Measurements from ENCODE around the gene KCNE1.

DNA sequence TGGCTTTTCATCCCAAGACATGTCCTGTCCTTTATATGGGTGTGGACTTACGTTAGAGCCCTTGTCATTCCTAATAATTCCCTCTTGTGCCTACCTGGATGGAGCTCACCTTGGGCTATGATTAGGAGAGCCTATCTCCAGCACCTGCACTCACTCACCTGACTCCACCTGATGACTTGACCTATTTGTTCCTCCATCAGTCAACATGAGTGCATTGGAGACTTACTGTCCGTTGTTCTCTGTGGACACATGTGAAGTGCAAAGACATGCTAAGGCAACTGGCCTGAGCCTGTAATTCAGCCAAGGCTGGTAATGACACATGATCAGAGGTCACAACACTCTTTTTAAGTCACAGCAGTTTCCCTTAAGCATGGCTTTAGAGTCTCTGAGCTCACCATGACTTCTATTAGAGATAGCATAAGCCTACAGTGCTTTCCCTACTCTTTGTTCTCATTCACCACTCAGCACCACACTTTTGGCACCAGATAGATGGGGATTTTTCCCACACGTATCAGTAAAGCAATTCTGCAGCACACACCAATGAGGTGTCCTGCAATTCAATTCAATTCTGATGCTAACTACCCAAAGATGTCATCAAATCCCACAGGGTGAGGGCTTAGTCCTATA, 9.4 kb downstream of the KCNE1 start:
- no peak for TF ChIP-seq RCOR1 (IDR thresholded peaks at IDR 0.05; ENCODE audit: insufficient replicate concordance, low read length)
- TF ChIP-seq, protein P1, sequence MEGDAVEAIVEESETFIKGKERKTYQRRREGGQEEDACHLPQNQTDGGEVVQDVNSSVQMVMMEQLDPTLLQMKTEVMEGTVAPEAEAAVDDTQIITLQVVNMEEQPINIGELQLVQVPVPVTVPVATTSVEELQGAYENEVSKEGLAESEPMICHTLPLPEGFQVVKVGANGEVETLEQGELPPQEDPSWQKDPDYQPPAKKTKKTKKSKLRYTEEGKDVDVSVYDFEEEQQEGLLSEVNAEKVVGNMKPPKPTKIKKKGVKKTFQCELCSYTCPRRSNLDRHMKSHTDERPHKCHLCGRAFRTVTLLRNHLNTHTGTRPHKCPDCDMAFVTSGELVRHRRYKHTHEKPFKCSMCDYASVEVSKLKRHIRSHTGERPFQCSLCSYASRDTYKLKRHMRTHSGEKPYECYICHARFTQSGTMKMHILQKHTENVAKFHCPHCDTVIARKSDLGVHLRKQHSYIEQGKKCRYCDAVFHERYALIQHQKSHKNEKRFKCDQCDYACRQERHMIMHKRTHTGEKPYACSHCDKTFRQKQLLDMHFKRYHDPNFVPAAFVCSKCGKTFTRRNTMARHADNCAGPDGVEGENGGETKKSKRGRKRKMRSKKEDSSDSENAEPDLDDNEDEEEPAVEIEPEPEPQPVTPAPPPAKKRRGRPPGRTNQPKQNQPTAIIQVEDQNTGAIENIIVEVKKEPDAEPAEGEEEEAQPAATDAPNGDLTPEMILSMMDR (conservative IDR thresholded peaks at IDR 0.05; ENCODE audit: low read depth, low read length): no peak
- TF ChIP-seq, protein P2, sequence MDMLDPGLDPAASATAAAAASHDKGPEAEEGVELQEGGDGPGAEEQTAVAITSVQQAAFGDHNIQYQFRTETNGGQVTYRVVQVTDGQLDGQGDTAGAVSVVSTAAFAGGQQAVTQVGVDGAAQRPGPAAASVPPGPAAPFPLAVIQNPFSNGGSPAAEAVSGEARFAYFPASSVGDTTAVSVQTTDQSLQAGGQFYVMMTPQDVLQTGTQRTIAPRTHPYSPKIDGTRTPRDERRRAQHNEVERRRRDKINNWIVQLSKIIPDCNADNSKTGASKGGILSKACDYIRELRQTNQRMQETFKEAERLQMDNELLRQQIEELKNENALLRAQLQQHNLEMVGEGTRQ (IDR thresholded peaks at IDR 0.05; ENCODE audit: low read depth, low read length): no peak
- no peak for TF ChIP-seq FOS (IDR thresholded peaks at IDR 0.05; ENCODE audit: low read depth, low read length)
- TF ChIP-seq POLR2A (IDR thresholded peaks at IDR 0.05; ENCODE audit: low read depth, low read length): no peak
- TF ChIP-seq NFE2L2 (IDR thresholded peaks at IDR 0.05; ENCODE audit: low read depth, low read length): no peak
- TF ChIP-seq BHLHE40 (IDR thresholded peaks at IDR 0.05; ENCODE audit: low read depth, low read length): no peak
